K562 (cell line): ENCODE results near the gene CASP9. TPM values are rescaled to one million over a fixed set of nuclear protein-coding genes. Genes with fewer than 3 reads are reported as not detected.
A peak's percentile ranks its signal among the peaks of the same experiment; 100 is the strongest.

Experiments used
- BDP1 ChIP-seq: IDR thresholded peaks from 3 replicates; pipeline ENCODE4 v1.6.1; 2011; ENCODE audit not compliant: insufficient read length, insufficient read depth
- CBFA2T3 ChIP-seq: fragments of 450-650 bp; IDR thresholded peaks from 2 replicates; pipeline ENCODE4 v1.6.1; 2017
- CTCFL ChIP-seq: IDR thresholded peaks from 2 replicates; pipeline ENCODE4 v1.6.1; 2011; ENCODE audit warnings: borderline replicate concordance, low read depth, mild to moderate bottlenecking, moderate library complexity, low read length; ENCODE audit not compliant: insufficient read depth, poor library complexity, severe bottlenecking
- E2F8 ChIP-seq: fragments of 450-650 bp; IDR thresholded peaks from 2 replicates; pipeline ENCODE4 v1.7.1; 2018; ENCODE audit warnings: mild to moderate bottlenecking, low read depth; ENCODE audit not compliant: partially characterized antibody
- GATAD2A ChIP-seq: fragments of 450-650 bp; IDR thresholded peaks from 2 replicates; pipeline ENCODE4 v1.6.1; 2017
- NCOA4 ChIP-seq: fragments of 450-650 bp; IDR thresholded peaks from 2 replicates; pipeline ENCODE4 v1.6.1; 2018; ENCODE audit warnings: mild to moderate bottlenecking; ENCODE audit not compliant: partially characterized antibody
- OTX1 ChIP-seq: fragments of 450-650 bp; formaldehyde crosslinking; IDR thresholded peaks from 2 replicates; pipeline ENCODE4 v1.4.0; 2022; ENCODE audit warnings: mild to moderate bottlenecking
- SIN3B ChIP-seq: fragments of 450-650 bp; IDR thresholded peaks from 2 replicates; pipeline ENCODE4 v1.6.1; 2017; ENCODE audit warnings: low read depth, mild to moderate bottlenecking, moderate library complexity
- TCF3 ChIP-seq: sonication (generic); formaldehyde crosslinking; IDR thresholded peaks from 2 replicates; pipeline ENCODE4 v1.4.0; 2020; ENCODE audit warnings: mild to moderate bottlenecking, missing genetic modification reagents
- ZBTB8A ChIP-seq: fragments of 450-650 bp; IDR thresholded peaks from 2 replicates; pipeline ENCODE4 v1.6.1; 2018; ENCODE audit warnings: mild to moderate bottlenecking, moderate library complexity; ENCODE audit not compliant: partially characterized antibody
- ZNF12 ChIP-seq: sonication (generic); formaldehyde crosslinking; IDR thresholded peaks from 2 replicates; pipeline ENCODE4 v1.4.0; 2020; ENCODE audit warnings: mild to moderate bottlenecking, missing genetic modification reagents
- polyA plus RNA-seq, 8 experiments: library from polyadenylated mRNA; depleted of rRNA in 4 of 8; stranded (reverse) in 5 of 8; unstranded in 3 of 8; fragments of >200 nt; fragmentation: Nextera tagmentation in 2 of 8; fragmentation: Illumina TruSeq in 1 of 8; extraction: Ambion mirVana in 2 of 8; extraction: Trizol in 1 of 8; gene quantifications; 2 replicates each; pipeline versions ENCODE4 v1.2.1 to v1.2.3, GENCODE V29; 2011 to 2014; ENCODE audit warnings: inconsistent platforms in 1 of 8, missing spikeins in 1 of 8
- total RNA-seq, 7 experiments: library from RNA; depleted of rRNA in 6 of 7; stranded (reverse); fragments of >200 nt in 6 of 7; fragmentation: Illumina TruSeq in 2 of 7; extraction: Trizol in 2 of 7; gene quantifications; 2 replicates each; pipeline versions ENCODE4 v1.2.1 to v1.2.3, GENCODE V29; 2011 to 2021; ENCODE audit warnings: low replicate concordance in 1 of 7

The CASP9 gene
- total and polyA plus RNA-seq, 9 of the 15 experiments (the other 6 are each of a cell fraction or from before 2014, with no cell fraction given): 10.8 to 54.1 (median 30.7) TPM

- TF ChIP-seq SIN3B (peak; percentile 72), ZNF12 (CRISPR knock-in tag) (no peak), NCOA4 (no peak), ZBTB8A (no peak), BDP1 (no peak), E2F8 (peak; percentile 59), CTCFL (peak; percentile 23), GATAD2A (0 out of 2 replicates have a peak, but pooled peaks have one; percentile 57), CBFA2T3 (no peak), OTX1 (CRISPR knock-in tag) (0 out of 2 replicates have a peak, but pooled peaks have one; percentile 16), TCF3 (CRISPR knock-in tag) (peak; percentile 49)
Measured at GRCh38 chr1:15526490-15527339, 2.7 kb upstream of the CASP9 start, which contains the start of gene DNAJC16 (continued).
